Activated CD4-positive, alpha-beta T cell treated with anti-CD3 and anti-CD28 coated beads for 24 hours (primary cell): ENCODE data around the gene NFE2L3.

Experiments
- DNase-seq, 2 donors: peaks; one replicate each; pipeline ENCODE4 v3.0.0-alpha.2; 2020; ENCODE audit warnings: low read depth in 2 of 2

Gene NFE2L3

DNA sequence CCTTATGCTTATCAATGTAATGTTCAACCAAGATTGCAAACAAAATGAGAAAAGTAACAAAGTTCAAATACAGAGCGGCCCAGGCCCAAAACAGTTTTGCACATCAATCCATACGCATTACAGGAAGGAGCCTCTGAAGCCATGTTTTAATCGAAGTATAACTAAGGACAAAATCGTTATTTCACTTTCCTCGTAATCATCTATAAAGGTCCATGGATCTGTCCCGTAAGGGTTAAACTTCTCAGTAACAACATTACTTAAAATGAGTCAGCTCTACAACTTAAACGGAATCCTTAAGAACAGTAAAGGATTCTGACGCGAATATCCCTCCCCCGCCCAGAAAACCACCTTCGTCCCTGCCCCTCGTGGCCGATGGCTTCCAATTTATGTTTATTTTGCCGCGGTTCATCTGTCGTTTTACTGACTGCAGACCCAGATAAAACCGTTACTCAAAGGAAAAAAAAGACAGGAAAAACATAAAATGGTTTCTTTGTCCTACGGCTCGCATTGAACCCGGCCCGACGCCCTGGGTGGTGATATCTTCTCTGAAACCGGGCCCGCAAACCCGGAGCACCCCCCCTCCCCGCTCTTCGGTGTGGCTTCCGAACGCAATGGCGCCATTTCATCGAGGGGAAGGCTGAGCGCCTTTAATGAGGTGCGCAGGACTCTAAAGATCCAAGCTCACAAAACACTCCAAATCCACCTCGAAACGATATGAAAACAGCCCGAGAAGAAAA is 47.5 kb downstream of the NFE2L3 start:
- DNase-seq, result no peak

DNA sequence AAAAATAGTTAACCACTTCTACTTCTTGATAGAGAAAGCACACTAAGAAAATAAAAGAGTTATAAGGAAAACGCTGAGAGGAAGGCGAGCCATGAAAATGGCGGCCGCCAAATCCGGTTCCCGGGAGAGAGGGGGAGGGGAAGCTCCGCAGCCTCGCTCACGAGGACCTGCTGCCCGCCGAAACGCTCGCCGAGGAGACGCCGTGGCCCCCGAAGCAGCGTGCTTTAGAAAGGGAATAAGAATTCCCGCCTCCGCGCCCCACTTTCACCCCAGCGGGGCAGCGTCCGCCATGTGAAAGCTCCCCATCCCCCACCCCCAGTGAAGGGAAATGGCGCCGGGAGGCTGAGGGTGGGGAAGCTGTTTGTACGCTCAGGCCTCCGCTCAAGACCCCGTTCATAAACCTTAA is 48.0 kb downstream of the NFE2L3 start:
- DNase-seq, result peak; percentile 66 to 67

DNA sequence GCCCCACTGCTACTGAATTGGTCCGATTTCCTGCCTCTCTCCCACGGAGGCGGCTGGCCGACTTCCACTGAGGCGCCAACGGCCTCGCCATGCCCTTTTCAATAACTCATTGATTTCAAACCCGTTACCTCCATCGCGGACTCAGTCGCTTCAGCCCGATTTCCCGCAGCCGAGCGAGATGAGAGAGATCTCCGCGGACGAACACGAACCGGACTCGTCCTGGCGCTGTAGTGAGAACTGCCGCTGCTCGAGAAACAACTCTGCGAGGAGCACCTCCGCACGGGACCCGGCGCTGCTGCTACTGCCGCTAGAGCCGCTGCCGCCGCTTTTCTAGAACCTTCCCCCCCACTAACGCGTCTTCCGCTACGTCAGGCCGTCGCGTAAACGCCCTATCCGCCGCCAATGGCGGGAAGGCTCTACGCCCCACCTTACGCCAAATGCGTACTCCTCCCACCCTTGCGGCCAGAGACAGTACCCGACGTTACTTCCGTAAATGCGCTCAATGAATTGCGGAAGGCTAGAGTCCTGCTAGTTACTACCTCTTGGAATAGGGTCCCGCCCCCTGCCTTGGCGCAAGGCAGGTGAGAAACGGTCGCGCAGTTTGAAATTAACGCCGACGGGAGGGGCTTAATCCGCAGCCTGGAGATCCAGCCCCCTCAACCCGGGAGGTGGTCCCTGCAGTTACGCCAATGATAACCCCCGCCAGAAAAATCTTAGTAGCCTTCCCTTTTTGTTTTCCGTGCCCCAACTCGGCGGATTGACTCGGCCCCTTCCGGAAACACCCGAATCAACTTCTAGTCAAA is 48.6 kb downstream of the NFE2L3 start, which contains the start of gene HNRNPA2B1:
Gene HNRNPA2B1, minus strand, starts transcription at position 303 of the 803 bp plus-strand sequence. Its CDS starts 169 bp downstream, at position 134.
- DNase-seq, result peak; percentile 92 to 96

DNA sequence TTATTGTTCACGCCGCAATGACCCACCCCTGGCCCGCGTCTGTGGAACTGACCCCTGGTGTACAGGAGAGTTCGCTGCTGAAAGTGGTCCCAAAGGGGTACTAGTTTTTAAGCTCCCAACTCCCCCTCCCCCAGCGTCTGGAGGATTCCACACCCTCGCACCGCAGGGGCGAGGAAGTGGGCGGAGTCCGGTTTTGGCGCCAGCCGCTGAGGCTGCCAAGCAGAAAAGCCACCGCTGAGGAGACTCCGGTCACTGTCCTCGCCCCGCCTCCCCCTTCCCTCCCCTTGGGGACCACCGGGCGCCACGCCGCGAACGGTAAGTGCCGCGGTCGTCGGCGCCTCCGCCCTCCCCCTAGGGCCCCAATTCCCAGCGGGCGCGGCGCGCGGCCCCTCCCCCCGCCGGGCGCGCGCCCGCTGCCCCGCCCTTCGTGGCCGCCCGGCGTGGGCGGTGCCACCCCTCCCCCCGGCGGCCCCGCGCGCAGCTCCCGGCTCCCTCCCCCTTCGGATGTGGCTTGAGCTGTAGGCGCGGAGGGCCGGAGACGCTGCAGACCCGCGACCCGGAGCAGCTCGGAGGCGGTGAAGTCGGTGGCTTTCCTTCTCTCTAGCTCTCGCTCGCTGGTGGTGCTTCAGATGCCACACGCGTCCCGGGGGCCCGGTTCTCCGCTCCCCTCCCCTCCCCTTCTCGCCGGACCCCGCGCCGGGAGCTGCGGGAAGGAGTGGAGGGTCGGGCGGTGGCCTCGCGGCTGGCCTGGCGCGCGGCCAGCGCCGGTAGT is 49.4 kb downstream of the NFE2L3 start, which contains the start of gene CBX3:
Gene CBX3, plus strand, starts transcription at position 499 of the 772 bp plus-strand sequence. CDS start 1,254 bp downstream, outside the sequence.
- peak; percentile 80 to 88 for DNase-seq

DNA sequence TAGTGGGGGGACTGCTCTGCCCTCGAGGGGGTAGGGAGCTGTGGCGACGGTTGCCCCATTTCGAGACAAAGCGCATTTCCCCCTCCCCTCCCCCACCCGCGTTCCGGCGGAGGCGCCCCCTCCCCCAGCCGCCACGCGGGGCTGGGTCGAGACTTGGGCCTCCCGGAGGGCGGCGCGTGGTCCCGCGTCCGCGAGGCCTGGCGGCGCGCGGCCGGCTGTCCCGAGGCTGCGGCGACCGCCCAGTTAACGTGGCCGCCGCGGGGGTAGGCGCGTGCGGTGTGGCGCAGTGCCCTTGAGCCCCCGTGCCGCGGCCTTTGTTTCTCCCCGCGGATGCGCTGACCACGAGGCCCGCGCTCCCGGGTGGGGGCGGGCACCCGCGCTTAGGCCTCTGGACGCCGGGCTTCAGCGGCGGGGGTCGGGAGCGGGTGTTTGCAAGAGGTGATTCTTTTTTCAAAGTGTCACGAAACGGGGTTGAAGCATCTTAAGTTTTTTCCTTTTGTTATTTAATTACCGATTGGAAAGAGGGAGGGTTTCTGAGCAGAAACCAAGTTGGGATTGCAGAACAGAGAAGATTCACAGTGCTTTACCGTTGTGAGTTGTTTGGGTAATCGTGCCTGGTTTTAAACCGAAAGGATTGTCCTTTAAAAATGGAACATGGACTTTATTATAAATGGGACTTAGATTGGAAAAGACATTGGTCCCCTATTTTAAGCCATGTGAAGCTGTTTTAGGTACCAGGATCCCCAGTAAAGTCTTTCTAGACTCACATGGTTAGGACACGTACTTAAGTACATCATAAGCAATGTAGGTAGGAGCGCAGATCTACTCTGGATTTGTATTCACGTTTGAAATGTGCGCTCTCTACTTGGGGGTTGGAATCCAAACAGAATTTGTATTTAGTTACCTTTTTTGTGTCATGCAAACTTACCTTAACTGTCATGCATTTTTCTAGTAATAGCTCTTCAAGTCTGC is 50.3 kb downstream of the NFE2L3 start:
- DNase-seq, result peak; percentile 45 to 51

DNA sequence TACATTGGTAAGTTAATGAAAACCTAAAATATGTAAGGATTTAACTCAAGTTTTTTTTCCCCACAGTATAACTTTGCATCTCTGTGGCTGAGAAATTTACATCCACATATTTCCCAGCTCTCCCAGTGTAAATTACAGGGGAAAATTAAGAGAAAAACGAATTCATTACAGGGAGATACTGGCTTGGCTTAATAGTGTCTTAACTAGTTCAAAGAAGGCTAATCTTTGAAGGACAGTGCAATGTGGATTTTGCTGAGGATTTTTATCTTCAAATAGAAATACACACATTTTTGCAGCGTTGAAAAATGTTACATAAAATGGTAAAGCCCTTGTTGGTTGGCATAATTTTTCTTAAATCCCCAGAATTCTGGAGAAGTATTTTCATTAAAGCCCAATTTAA is 51.0 kb downstream of the NFE2L3 start:
- no peak for DNase-seq

DNA sequence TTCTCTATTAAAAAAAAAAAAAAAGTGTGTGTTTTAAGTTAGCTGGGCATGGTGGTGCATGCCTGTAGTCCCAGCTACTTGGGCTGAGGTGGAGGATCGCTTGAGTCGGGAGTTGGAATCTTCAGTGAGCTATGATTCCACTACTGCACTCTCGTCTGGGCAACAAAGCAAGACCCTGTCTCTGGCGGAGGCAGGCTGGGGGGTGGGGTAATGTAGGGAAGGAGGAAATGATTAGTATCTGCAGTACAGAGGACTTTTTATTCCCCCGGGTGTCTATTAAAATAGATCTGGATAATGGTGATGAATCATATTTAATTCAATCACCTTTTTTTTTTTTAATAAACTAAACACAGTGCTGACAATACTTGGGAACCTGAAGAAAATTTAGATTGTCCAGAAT is 56.0 kb downstream of the NFE2L3 start:
- no peak for DNase-seq

DNA sequence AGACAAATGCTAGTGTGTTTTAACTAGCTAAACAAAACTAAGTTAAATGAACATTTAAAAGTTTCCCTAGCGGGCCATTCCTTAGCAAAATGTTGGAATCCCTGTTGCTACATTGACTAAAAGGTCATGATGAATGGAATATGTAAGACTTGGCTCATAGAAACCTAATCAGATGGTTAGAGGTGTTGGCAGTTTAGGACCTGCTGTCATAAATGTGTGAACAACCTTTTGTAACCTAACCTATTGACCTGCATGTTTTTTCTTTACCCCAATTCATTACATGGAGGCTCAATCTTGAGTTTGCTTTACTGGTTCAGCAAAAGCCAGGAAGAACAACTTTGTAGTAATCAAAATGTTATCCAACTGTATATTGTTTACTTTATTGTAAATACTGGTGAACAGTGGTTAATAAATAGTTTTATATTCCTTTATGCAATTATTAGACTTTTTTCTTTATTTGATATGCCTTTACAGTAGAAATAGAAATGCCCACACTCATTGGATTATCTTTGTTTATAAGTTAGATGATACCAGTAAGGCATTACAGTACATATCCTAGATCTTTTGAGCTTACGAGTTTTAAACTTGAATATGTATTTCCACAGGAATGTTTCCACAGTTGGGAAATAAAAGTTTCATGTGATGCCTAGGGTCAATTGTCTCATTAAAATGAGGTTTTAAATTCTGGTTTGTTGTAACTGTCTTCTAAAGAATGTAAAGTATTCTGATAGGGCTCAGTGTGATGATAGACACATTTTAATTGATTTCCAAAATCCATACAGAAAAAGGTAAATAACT is 61.1 kb downstream of the NFE2L3 start:
- no peak for DNase-seq

DNA sequence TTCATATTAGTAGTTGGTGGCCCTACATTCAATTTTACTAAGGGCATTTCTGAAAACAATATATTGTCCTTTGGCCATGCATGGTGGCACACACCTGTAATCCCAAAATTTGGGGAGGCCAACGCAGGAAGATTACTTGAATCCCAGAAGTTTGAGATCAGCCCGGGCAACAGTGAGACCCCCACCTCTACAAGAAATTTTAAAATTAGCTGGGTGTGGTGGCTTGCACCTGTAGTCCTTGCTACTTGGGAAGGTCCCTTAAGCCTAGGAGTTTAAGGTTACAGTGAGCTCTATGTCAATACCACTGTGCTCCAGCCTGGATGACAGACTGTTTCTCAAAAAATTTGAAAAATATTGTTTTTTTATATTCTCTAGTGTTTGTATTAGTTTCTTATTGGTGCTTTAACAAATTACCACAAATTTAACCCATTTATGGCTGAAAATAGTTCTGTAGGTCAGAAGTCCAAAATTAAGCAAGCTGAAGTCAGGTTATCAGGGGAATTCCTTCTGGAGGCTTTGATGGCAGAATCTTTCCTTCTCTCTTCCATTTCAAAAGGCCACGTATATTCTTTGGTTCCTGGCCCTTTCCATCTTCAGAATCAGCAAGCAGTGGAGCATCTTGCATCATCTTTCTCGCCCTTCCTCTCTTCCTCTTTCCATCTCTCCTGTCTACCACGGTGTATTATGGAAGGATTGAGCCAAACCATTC is 62.0 kb downstream of the NFE2L3 start:
- DNase-seq, result no peak

DNA sequence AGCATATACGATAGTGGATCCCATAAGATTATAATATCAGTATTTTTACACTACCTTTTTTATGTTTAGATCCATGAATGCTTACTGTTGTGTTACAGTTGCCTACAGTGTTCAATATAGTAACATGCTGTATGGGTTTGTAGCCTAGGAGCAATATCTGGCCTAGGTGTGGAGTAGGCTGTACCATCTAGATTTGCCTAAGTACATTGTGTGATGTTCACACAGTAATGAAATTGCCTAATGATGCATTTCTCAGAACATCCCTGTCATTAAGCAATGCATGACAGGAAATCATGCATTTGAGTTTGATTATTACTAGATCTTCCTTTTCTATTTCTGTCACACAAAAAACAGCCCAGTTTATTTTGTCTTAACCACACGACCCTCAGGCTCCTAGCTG is 64.1 kb downstream of the NFE2L3 start:
- DNase-seq, result no peak

DNA sequence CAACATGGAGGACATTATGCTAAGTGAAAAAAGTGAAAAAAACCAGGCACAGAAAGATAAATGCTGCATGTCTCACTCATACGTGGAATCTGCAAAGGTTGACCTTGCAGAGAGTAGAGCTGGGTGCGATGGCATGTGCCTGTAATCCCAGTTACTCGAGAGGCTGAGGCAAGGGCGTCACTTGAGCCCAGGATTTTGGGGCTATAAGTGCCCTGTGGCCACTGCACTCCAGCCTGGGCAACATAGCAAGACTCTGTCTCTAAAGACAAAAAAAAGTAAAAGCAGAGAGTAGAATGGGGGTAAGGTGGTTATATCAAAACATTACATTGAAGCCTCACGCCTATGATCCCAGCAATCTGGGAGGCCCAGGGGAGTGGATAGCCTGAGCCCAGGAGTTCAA is 72.4 kb downstream of the NFE2L3 start:
- DNase-seq, result no peak

DNA sequence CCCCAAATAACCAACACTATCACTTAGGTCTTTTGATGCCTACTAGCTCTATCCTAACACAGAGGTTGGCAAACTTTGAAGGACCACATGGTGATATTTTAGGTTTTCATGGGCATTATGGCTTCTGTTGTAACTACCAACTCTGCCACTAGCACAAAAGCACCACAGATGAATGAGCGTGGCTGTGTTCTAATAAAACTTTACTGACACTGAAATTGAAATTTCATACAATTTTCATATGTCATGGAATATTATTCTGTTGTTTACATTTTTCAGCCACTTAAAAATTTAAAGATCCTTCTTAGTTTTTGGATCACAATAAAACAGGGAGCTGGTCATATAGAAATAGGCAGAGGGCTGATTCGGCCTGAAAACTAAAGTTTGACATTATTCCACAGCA is 76.0 kb downstream of the NFE2L3 start:
- no peak for DNase-seq

DNA sequence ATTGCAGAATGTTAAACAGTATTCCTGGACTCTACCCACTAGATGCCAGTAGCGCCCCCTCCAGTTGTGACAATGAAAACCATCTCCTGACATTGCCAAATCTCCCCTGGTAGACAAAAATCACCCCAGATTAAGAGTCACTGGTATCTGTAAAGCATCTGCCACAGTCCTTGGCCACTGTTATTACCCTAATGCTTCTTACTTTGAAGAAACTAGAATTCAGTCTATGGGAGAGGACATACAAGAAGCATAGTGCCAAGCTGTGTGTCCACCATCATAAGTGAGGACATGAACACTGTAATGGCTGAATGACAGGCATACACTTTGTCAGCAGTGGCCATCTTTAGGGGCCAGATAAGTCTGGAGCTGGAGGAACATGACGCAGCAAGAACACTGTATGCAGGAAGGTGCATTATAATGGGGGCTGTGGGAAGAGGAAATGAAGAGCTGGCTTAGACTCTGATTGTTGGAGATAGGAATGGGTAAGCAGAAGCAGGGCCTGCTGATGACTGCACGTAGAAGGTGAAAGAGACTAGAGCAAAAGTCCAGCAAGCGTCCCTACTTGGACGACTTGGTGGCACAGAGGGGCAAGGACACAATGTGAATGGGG is 82.0 kb downstream of the NFE2L3 start:
- no peak for DNase-seq
